Brain microvascular endothelial cell (primary cell): ENCODE results near the gene ACIN1.

ENCODE experiments used
- DNase-seq: peaks from one replicate; pipeline ENCODE4 v3.0.0-alpha.2; 2020
- H3K27ac ChIP-seq: fragments of 250-450 bp; sonication (Bioruptor Pico); 2 replicates; pipeline ENCODE4 v1.5.1; 2020; ENCODE audit warnings: mild to moderate bottlenecking, moderate library complexity
- H3K27me3 ChIP-seq: fragments of 250-450 bp; sonication (Bioruptor Pico); replicated peaks from 2 replicates; pipeline ENCODE4 v1.5.1; 2020; ENCODE audit warnings: mild to moderate bottlenecking
- H3K36me3 ChIP-seq: fragments of 250-450 bp; sonication (Bioruptor Pico); replicated peaks from 2 replicates; pipeline ENCODE4 v1.5.1; 2020; ENCODE audit warnings: mild to moderate bottlenecking
- H3K4me3 ChIP-seq: 2 replicates; pipeline ENCODE4 v1.5.1; 2011; ENCODE audit warnings: low read depth, mild to moderate bottlenecking, control low read depth, low read length, moderate library complexity
- CTCF ChIP-seq: IDR thresholded peaks from 2 replicates; pipeline ENCODE4 v1.5.1; 2011; ENCODE audit warnings: low read depth, mild to moderate bottlenecking, moderate library complexity, low read length, control low read depth, inconsistent platforms; ENCODE audit errors: missing control alignments
- in situ Hi-C: cut with HindIII; loops from 2 replicates; pipeline ENCODE4 v1.10.0; 2017; ENCODE audit warnings: low sequenced_read_pairs, low pct_ligation_motif_present

Gene ACIN1

DNA sequence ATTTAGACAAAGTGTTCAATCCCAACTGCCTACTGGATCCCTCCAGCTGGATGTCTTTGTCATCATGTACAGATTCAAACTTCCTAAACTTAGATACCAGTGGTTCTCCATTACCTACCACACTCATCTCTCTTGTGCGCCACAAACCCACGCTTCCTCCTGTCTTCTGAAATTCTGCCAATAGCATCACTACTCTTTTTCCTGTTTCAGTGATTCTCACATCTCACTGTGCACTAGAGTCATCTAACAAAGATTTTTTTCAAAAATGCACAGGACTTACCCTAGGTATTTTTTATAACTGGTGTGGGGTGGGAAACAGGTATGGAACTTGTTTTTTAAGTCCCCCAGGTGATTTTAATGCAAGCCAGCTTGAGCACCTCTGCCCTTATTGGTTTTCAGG, 66.1 kb downstream of the ACIN1 start:
- Histone ChIP-seq H3K4me3 (no peak overlapping the region), H3K36me3 (peaks cover 61% of the 10 kb centered on the region), H3K27me3 (no peaks in the 10 kb centered on the region), H3K27ac (no peak overlapping the region)
- in situ Hi-C loops, result no loop called here
- no peak for DNase-seq
- no peak for TF ChIP-seq CTCF

DNA sequence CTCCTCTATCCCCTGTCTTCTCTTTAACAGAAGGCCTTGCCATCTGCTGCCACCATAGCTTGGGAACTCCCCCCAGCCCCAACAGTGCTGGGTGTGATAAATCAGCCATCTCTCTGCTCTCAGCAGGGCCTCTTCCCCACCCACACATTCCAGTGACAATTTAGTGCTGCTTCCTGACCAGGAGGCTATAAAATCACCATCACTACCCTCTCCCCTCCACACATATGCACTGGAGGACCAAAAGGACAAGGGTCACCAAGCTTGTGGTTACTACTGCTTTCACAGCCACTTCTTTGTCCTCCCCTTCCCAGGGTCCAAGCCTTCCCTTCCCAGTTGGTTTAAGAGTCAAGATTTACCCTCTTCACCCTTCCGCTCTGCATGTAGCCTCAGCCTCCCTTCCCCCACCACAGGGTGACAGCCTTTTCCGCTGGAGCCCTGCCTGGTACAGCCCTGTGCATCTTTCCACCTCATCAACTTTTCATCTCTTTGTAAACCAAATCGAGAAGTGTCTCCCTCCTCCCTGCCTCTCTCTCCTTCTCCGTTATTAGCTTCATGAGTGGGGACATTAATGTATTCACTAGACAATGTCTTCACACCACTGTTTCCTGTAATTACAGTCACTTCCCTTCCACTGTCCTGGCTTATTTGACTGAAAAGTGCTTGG, 69.7 kb downstream of the ACIN1 start:
- no peaks in the 10 kb centered on the region for H3K27me3 ChIP-seq
- H3K27ac ChIP-seq, result no peak overlapping the region
- no peak for DNase-seq
- H3K36me3 ChIP-seq, result peaks cover 36% of the 10 kb centered on the region
- H3K4me3 ChIP-seq, result no peak overlapping the region
- in situ Hi-C loops, result no loop called here
- TF ChIP-seq CTCF, result no peak

- H3K36me3 ChIP-seq, result peaks cover 31% of the 10 kb centered on the region
- in situ Hi-C loops, result no loop called here
- TF ChIP-seq CTCF, result no peak
- no peaks in the 10 kb centered on the region for H3K27me3 ChIP-seq
- DNase-seq, result no peak
- no peak overlapping the region for H3K27ac ChIP-seq
- H3K4me3 ChIP-seq, result no peak overlapping the region
Measured at GRCh38 chr14:23024612-23025075, 70.3 kb downstream of the ACIN1 start.

DNA sequence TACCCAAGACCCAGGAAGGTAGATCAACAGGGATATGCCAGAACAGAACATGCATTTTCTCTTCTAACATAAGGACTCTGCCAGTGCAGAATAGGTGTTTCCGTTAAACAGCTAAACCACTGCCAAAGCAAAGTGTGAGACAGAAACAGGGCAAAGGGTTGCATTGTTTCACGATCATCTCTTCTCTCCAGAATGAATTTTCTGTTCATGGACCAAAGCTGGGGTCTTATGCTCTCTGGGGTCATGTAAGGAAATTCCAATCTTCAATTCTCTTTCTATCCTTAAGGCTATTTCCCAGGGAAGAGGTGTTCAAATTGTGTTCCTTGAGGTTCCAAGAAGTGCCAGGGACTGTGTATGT, 71.2 kb downstream of the ACIN1 start:
- Histone ChIP-seq H3K27ac (no peak overlapping the region), H3K36me3 (peaks cover 24% of the 10 kb centered on the region), H3K27me3 (no peaks in the 10 kb centered on the region), H3K4me3 (no peak overlapping the region)
- no peak for DNase-seq
- in situ Hi-C loops, result no loop called here
- TF ChIP-seq CTCF, result no peak

GRCh38 chr14:23023022-23023794, 71.7 kb downstream of the ACIN1 start:
- peaks cover 19% of the 10 kb centered on the region for H3K36me3 ChIP-seq
- H3K4me3 ChIP-seq, result no peak overlapping the region
- H3K27ac ChIP-seq, result no peak overlapping the region
- DNase-seq, result no peak
- in situ Hi-C loops, result no loop called here
- no peaks in the 10 kb centered on the region for H3K27me3 ChIP-seq
- TF ChIP-seq CTCF, result no peak
